HG03565 (cell line): ENCODE results near the gene SSTR3.
"Not testable (repeated sequence)": the region's sequence is repeated elsewhere in the genome, so short reads cannot be mapped to it uniquely, and the experiment has no call there.

Experiments used
- ATAC-seq: cut with Tn5 transposase; IDR thresholded peaks from one replicate; pipeline ENCODE4 v1.9.1; 2021; ENCODE audit warnings: mild to moderate bottlenecking, moderate library complexity; ENCODE audit not compliant: unreplicated experiment

The SSTR3 gene

GRCh38 chr22:37213218-37213855, 1.1 kb upstream of the SSTR3 start:
- no peak for ATAC-seq

GRCh38 chr22:37211866-37212173, 457 bp downstream of the SSTR3 start:
- no peak for ATAC-seq

GRCh38 chr22:37211075-37211865, 1.0 kb downstream of the SSTR3 start:
- ATAC-seq, result no peak

DNA sequence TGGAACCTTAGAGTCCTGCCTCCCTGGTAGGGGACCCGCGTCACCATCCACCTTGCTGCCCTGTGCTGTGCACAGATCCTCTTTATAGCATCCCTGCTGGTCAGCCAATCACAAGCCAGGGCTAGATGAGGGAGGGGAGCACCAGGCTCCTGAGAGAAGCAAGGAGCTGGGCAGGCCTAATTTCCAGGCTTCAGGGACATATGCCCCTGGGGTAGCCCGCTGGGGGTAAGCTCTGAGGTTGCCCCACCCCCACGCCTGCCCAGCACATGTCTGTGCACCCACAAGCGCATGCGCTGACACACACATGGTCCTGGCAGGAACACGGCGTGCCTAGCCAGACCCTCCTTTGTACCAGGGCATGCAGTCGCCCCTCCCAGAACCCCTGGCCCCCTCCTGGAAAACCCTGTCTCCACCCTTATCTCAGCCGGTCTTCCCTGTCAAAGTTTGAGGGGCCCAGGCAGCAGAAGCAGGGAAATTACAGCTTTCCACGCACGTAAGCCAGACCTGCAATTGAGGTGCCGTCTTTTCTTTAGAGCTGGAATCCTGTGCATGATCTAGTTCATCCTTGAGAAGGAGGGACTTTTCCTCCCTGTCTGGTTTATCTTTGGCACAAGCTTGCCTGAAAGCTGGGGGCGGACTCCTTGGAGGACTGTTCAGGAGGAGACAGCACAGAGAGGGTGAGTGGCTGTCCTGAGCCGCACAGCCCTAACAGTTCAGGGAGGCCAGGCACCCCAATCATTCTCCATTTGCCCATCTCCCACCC, 2.1 kb downstream of the SSTR3 start:
- ATAC-seq, result no peak

- no peak for ATAC-seq
These were observed 3.0 kb downstream of the SSTR3 start for GRCh38 chr22:37209140-37209845.

- ATAC-seq, result no peak
These were observed 3.7 kb downstream of the SSTR3 start for GRCh38 chr22:37208401-37209139.

- no peak for ATAC-seq
These were observed 4.3 kb downstream of the SSTR3 start for GRCh38 chr22:37207981-37208380.

DNA sequence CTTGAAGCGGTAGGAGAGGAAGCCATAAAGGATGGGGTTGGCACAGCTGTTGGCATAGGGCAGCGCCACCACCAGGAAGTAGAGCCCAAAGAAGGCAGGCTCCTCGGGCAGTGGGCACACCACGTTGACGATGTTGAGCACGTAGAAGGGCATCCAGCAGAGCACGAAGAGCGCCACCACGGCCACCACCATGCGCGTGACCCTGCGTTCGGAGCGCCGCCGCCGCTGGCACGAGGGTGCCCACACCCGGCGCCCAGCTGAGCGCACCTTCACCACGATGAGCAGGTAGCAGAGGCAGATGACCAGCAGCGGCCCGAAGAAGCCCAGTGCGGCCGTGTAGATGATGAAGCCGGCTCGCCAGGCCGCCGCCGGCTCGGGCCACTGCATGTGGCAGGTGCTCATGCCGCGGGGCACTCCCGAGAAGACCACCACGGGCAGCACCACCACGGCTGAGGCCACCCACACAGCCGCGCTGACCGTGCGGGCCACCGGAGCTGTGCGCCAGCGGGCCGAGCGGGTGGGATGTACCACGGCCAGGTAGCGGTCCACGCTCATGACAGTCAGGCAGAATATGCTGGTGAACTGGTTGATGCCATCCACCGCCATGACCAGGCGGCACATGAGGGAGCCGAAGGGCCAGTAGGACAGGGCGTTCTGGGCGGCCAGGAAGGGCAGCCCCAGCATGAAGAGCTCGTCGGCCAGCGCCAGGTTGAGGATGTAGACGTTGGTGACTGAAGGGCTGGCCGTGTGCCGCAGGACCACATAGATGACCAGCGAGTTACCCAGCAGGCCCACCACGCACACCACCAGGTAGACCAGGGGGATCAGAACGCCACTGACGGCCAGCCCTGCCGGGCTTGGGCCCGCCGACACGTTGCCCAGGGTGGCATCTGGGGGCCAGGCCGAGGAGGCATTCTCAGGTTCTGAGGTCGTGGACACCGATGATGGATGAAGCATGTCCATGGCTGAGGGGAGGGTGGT, 5.1 kb downstream of the SSTR3 start:
- no peak for ATAC-seq

GRCh38 chr22:37206118-37206840, 6.0 kb downstream of the SSTR3 start:
- no peak for ATAC-seq

- ATAC-seq, result no peak
These were observed 7.2 kb downstream of the SSTR3 start for GRCh38 chr22:37205046-37205445.

DNA sequence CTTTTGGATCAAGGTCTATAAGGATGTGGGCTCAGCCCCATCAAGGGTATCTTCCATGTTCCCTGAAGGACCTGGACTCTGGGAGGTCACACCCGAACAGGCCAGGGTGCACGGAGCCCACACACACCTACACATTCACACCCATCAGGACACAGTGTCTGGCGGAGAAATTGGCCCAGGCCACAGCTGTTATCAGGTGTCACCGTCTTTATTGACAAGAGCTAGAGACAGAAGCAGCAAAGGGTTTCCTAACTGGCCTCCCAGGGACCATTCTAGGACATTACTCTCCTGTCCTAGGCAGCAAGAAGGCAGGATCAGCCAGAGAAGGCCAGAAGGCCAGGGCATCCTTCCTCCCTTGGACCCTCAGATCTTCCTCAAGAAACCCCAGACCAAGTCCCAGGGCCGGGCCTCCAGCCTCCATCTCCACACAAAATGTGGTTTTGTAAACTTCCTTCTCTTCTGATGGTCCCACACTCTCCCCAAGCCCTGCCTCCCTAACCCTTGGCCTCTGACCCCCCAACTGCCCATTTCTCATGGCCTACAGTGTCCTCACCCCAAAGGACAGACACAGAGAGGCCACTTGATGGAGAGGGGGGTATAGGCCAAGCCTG, 8.1 kb downstream of the SSTR3 start:
- no peak for ATAC-seq

GRCh38 chr22:37203354-37204044, 8.8 kb downstream of the SSTR3 start:
- ATAC-seq, result no peak

- ATAC-seq, result no peak
These were observed 9.6 kb downstream of the SSTR3 start for GRCh38 chr22:37202716-37203115.

GRCh38 chr22:37202001-37202555, 10.2 kb downstream of the SSTR3 start:
- no peak for ATAC-seq

DNA sequence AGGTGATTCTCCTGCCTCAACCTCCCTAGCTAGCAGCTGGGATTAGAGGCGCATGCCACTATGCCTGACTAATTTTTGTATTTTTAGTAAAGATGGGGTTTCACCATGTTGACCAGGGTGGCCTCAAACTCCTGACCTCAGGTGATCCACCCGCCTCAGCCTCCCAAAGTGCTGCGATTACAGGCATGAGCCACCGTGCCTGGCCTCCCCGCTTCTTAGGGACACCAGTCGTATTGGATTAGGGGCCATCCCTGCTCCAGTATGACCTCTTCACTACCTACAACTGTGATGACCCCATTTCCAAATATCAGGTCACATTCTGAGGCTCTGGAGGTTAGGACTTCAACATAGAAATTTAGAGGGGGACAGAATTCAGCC, 10.8 kb downstream of the SSTR3 start:
- ATAC-seq, result not testable (repeated sequence)

- no peak for ATAC-seq
These were observed 12.5 kb downstream of the SSTR3 start for GRCh38 chr22:37199760-37200108.

GRCh38 chr22:37199103-37199759, 13.0 kb downstream of the SSTR3 start:
- ATAC-seq, result peak; percentile 90
